H1 (cell line): ENCODE data around the gene CNTROB. TPM values are rescaled to one million over a fixed set of nuclear protein-coding genes. Genes with fewer than 3 reads are reported as not detected.

Source experiments
- CTCF ChIA-PET: fragments of 300-600 bp; sonication (Branson Sonifier 250); formaldehyde crosslinking; loops from one replicate; lab custom pipeline; 2021; ENCODE audit not compliant: partially characterized antibody; lab: Charles Lee
- POLR2A ChIA-PET: fragments of 300-600 bp; sonication (Branson Sonifier 250); formaldehyde crosslinking; loops from one replicate; lab custom pipeline; 2021; ENCODE audit warnings: inconsistent platforms; ENCODE audit not compliant: partially characterized antibody; lab: Charles Lee
- DNase-seq, 2 experiments: peaks; one replicate each; pipeline versions ENCODE4 v3.0.0 to v3.0.0-alpha.2; 2010 to 2022; ENCODE audit warnings: low spot score in 2 of 2, low read depth in 1 of 2, mixed read lengths in 1 of 2
- FAIRE-seq: peaks from 2 replicates; lab custom pipeline; 2011; peaks lifted over from hg19 to GRCh38; lab: Jason Lieb, UNC
- H2AFZ ChIP-seq: 2 replicates; pipeline ENCODE4 v1.8.1; 2012; ENCODE audit warnings: low read length, inconsistent platforms
- H2AK5ac ChIP-seq: 2 replicates; pipeline ENCODE4 v1.6.1; 2013; ENCODE audit warnings: low read depth, low read length
- H2BK120ac ChIP-seq: replicated peaks from 2 replicates; pipeline ENCODE3; 2013; ENCODE audit warnings: low read depth, low read length, inconsistent platforms
- H2BK12ac ChIP-seq: 2 replicates; pipeline ENCODE4 v1.6.1; 2013; ENCODE audit warnings: low read depth, low read length
- H2BK15ac ChIP-seq: 2 replicates; pipeline ENCODE4 v1.6.1; 2013; ENCODE audit warnings: low read length
- H2BK20ac ChIP-seq: 2 replicates; pipeline ENCODE4 v1.6.1; 2013; ENCODE audit warnings: low read length
- H2BK5ac ChIP-seq: 2 replicates; pipeline ENCODE4 v1.6.1; 2013; ENCODE audit warnings: low read depth, low read length
- H3K14ac ChIP-seq: 2 replicates; pipeline ENCODE4 v1.6.1; 2013; ENCODE audit warnings: inconsistent platforms; ENCODE audit not compliant: insufficient read length
- H3K18ac ChIP-seq: 2 replicates; pipeline ENCODE4 v1.6.1; 2013; ENCODE audit warnings: low read length; ENCODE audit errors: extremely low read depth
- H3K23ac ChIP-seq: 2 replicates; pipeline ENCODE4 v1.6.1; 2013; ENCODE audit warnings: inconsistent platforms; ENCODE audit not compliant: insufficient read length
- H3K23me2 ChIP-seq: 2 replicates; pipeline ENCODE4 v1.6.1; 2013; ENCODE audit warnings: low read depth, low read length
- H3K27ac ChIP-seq: 2 replicates; pipeline ENCODE4 v1.6.1; 2011; ENCODE audit warnings: low read depth, low read length, inconsistent platforms
- H3K27me3 ChIP-seq, 4 experiments: replicated peaks in 1 of 4; 1 replicate in 1 of 4; 2 replicates in 3 of 4; pipeline versions ENCODE4 v1.6.1 to v1.8.1; 2011 to 2013; ENCODE audit warnings: low read length in 3 of 4, mild to moderate bottlenecking in 3 of 4, inconsistent platforms in 2 of 4, mixed read lengths in 2 of 4, moderate library complexity in 1 of 4; ENCODE audit not compliant: control insufficient read depth in 3 of 4, insufficient read depth in 3 of 4; ENCODE audit errors: extremely low read depth in 1 of 4
- H3K36me3 ChIP-seq, 4 experiments: 2 replicates each; pipeline versions ENCODE4 v1.6.1 to v1.8.1; 2011 to 2013; ENCODE audit warnings: mild to moderate bottlenecking in 4 of 4, low read length in 3 of 4, moderate library complexity in 2 of 4, control low read depth in 1 of 4, inconsistent platforms in 1 of 4; ENCODE audit not compliant: insufficient read depth in 4 of 4, control insufficient read depth in 2 of 4
- H3K4ac ChIP-seq: replicated peaks from 2 replicates; pipeline ENCODE3; 2013; ENCODE audit warnings: low read length, low read depth, mixed read lengths, inconsistent platforms; ENCODE audit not compliant: insufficient read length
- H3K4me1 ChIP-seq, 4 experiments: replicated peaks in 1 of 4; 1 replicate in 1 of 4; 2 replicates in 3 of 4; pipeline versions ENCODE4 v1.6.1 to v1.8.1; 2011 to 2013; ENCODE audit warnings: low read length in 3 of 4, inconsistent platforms in 2 of 4, mixed read lengths in 1 of 4; ENCODE audit not compliant: insufficient read depth in 4 of 4, control insufficient read depth in 3 of 4
- H3K4me2 ChIP-seq, 2 experiments: 2 replicates each; pipeline versions ENCODE4 v1.6.1 to v1.8.1; 2011 to 2013; ENCODE audit warnings: low read depth in 2 of 2, low read length in 2 of 2, control low read depth in 1 of 2, inconsistent platforms in 1 of 2, mild to moderate bottlenecking in 1 of 2; ENCODE audit not compliant: insufficient read depth in 1 of 2
- H3K4me3 ChIP-seq, 4 experiments: fragments of 200-600, 300-600 bp in 1 of 4; sonication (generic), shearing (Covaris generic), sonication (Bioruptor Twin) in 1 of 4; 2 replicates each; pipeline versions ENCODE4 v1.5.1 to v1.8.1; 2011 to 2016; ENCODE audit warnings: low read length in 4 of 4, low read depth in 3 of 4, control low read depth in 2 of 4, inconsistent platforms in 2 of 4, mild to moderate bottlenecking in 2 of 4, mixed read lengths in 1 of 4, moderate library complexity in 1 of 4; ENCODE audit not compliant: insufficient read depth in 2 of 4; ENCODE audit errors: extremely low read depth in 1 of 4
- H3K56ac ChIP-seq: replicated peaks from 2 replicates; pipeline ENCODE3; 2013; ENCODE audit warnings: low read depth, mild to moderate bottlenecking, mixed read lengths, low read length, inconsistent platforms; ENCODE audit not compliant: insufficient read length
- H3K79me1 ChIP-seq: 2 replicates; pipeline ENCODE4 v1.6.1; 2013; ENCODE audit warnings: low read depth, low read length, control low read depth
- H3K79me2 ChIP-seq, 2 experiments: 2 replicates each; pipeline versions ENCODE4 v1.6.1 to v1.8.1; 2012 to 2013; ENCODE audit warnings: low read length in 2 of 2, mild to moderate bottlenecking in 2 of 2, inconsistent platforms in 1 of 2; ENCODE audit not compliant: insufficient read depth in 2 of 2, control insufficient read depth in 1 of 2
- H3K9ac ChIP-seq, 4 experiments: replicated peaks in 1 of 4; 1 replicate in 1 of 4; 2 replicates in 3 of 4; pipeline versions ENCODE4 v1.6.1 to v1.8.1; 2011 to 2013; ENCODE audit warnings: low read depth in 3 of 4, low read length in 3 of 4, control low read depth in 2 of 4, mild to moderate bottlenecking in 2 of 4, moderate library complexity in 2 of 4, inconsistent platforms in 1 of 4; ENCODE audit errors: extremely low read depth in 1 of 4
- H3K9me3 ChIP-seq, 2 experiments: 2 replicates each; pipeline versions ENCODE4 v1.6.1 to v1.8.1; 2012 to 2013; ENCODE audit warnings: mild to moderate bottlenecking in 2 of 2, moderate library complexity in 2 of 2, control low read depth in 1 of 2, inconsistent platforms in 1 of 2, low read depth in 1 of 2, low read length in 1 of 2, mixed read lengths in 1 of 2; ENCODE audit not compliant: insufficient read depth in 2 of 2
- H4K20me1 ChIP-seq, 2 experiments: replicated peaks in 1 of 2; 2 replicates each; pipeline versions ENCODE3 to v1.8.1; 2011 to 2013; ENCODE audit warnings: inconsistent platforms in 2 of 2, low read length in 2 of 2, mild to moderate bottlenecking in 1 of 2; ENCODE audit not compliant: insufficient read depth in 2 of 2, control insufficient read depth in 1 of 2
- H4K5ac ChIP-seq: 2 replicates; pipeline ENCODE4 v1.6.1; 2013; ENCODE audit warnings: low read length, low read depth, mixed read lengths, inconsistent platforms; ENCODE audit not compliant: insufficient read length
- H4K8ac ChIP-seq: 2 replicates; pipeline ENCODE4 v1.8.0; 2013; ENCODE audit warnings: mild to moderate bottlenecking, moderate library complexity, low read length, inconsistent platforms; ENCODE audit not compliant: insufficient read depth; ENCODE audit errors: extremely low read depth
- H4K91ac ChIP-seq: replicated peaks from 2 replicates; pipeline ENCODE3; 2013; ENCODE audit warnings: low read length, mixed read lengths, inconsistent platforms; ENCODE audit not compliant: insufficient read length
- BRCA1 ChIP-seq: IDR thresholded peaks from 2 replicates; pipeline ENCODE4 v1.6.1; 2012; ENCODE audit warnings: low read depth, low read length, improper control_type of control experiment
- CBX5 ChIP-seq: fragments of 300-800, 300-1000 bp; sonication (generic); IDR thresholded peaks from 2 replicates; pipeline ENCODE4 v1.7.1; 2016; ENCODE audit warnings: antibody characterized with exemption, low read length, low read depth
- CBX8 ChIP-seq: fragments of 300-800, 300-1000 bp; sonication (generic); IDR thresholded peaks from 2 replicates; pipeline ENCODE4 v1.7.1; 2016; ENCODE audit warnings: low read depth, low read length, borderline replicate concordance
- CHD2 ChIP-seq: IDR thresholded peaks from 2 replicates; pipeline ENCODE4 v1.6.1; 2012; ENCODE audit warnings: low read length, improper control_type of control experiment
- CREB1 ChIP-seq: IDR thresholded peaks from 2 replicates; pipeline ENCODE4 v1.6.1; 2012; ENCODE audit warnings: inconsistent platforms
- EZH2 ChIP-seq: fragments of 200-600 bp; sonication (generic); IDR thresholded peaks from 2 replicates; pipeline ENCODE4 v1.7.1; 2012; ENCODE audit warnings: low read depth, mild to moderate bottlenecking, moderate library complexity, low read length, inconsistent platforms; ENCODE audit not compliant: severe bottlenecking
- FOSL1 ChIP-seq: IDR thresholded peaks from 2 replicates; pipeline ENCODE4 v1.6.1; 2011; ENCODE audit warnings: mild to moderate bottlenecking, low read depth, low read length, moderate library complexity; ENCODE audit not compliant: insufficient read depth
- GABPA ChIP-seq: IDR thresholded peaks from 2 replicates; pipeline ENCODE4 v1.6.1; 2011; ENCODE audit warnings: mild to moderate bottlenecking, low read length, moderate library complexity, borderline replicate concordance; ENCODE audit not compliant: insufficient read depth
- JUN ChIP-seq: IDR thresholded peaks from 2 replicates; pipeline ENCODE4 v1.6.1; 2011; ENCODE audit warnings: low read depth, mild to moderate bottlenecking, improper control_type of control experiment, low read length
- JUND ChIP-seq: IDR thresholded peaks from 2 replicates; pipeline ENCODE4 v1.6.1; 2011; ENCODE audit warnings: mild to moderate bottlenecking, improper control_type of control experiment, low read length
- MAFK ChIP-seq: IDR thresholded peaks from 2 replicates; pipeline ENCODE4 v1.6.1; 2012; ENCODE audit warnings: low read depth, mild to moderate bottlenecking, improper control_type of control experiment, low read length
- RBBP5 ChIP-seq: IDR thresholded peaks from 2 replicates; pipeline ENCODE4 v1.7.1; 2012; ENCODE audit warnings: low read depth, mild to moderate bottlenecking, inconsistent platforms, low read length, moderate library complexity, borderline replicate concordance
- SP2 ChIP-seq: IDR thresholded peaks from 2 replicates; pipeline ENCODE4 v1.6.1; 2012; ENCODE audit warnings: mild to moderate bottlenecking, low read length, inconsistent platforms
- TCF12 ChIP-seq: IDR thresholded peaks from 2 replicates; pipeline ENCODE4 v1.6.1; 2011; ENCODE audit warnings: low read depth, mild to moderate bottlenecking, low read length
- TEAD4 ChIP-seq: IDR thresholded peaks from 2 replicates; pipeline ENCODE4 v1.6.1; 2012; ENCODE audit warnings: low read depth, low read length, inconsistent platforms, mixed read lengths
- YY1 ChIP-seq: IDR thresholded peaks from 2 replicates; pipeline ENCODE4 v1.6.1; 2011; ENCODE audit warnings: low read depth, mild to moderate bottlenecking, low read length
- polyA plus RNA-seq, 7 experiments: library from polyadenylated mRNA; depleted of rRNA in 3 of 7; stranded (reverse) in 5 of 7; unstranded in 2 of 7; fragments of >200 nt in 5 of 7; fragments of 200-250 nt in 2 of 7; gene quantifications; 1 replicate in 5 of 7; 2 replicates in 1 of 7; 4 replicates in 1 of 7; pipeline versions ENCODE4 v1.2.1 to v1.2.3, GENCODE V29; 2011 to 2013; ENCODE audit warnings: missing spikeins in 2 of 7, mixed read lengths in 2 of 7
- total RNA-seq: library from RNA; stranded (reverse); fragmentation: NEBNext Ultra II Directional; extraction: Animal tissue kit (Norgen Biotek cat#: 25700); gene quantifications from 2 replicates; pipeline ENCODE4 v1.2.1, GENCODE V29; 2021

Gene CNTROB
- total and polyA plus RNA-seq, 2 of the 8 experiments (the other 6 are each of a cell fraction or from before 2014, with no cell fraction given), result 20.5 to 31.9 TPM

DNA sequence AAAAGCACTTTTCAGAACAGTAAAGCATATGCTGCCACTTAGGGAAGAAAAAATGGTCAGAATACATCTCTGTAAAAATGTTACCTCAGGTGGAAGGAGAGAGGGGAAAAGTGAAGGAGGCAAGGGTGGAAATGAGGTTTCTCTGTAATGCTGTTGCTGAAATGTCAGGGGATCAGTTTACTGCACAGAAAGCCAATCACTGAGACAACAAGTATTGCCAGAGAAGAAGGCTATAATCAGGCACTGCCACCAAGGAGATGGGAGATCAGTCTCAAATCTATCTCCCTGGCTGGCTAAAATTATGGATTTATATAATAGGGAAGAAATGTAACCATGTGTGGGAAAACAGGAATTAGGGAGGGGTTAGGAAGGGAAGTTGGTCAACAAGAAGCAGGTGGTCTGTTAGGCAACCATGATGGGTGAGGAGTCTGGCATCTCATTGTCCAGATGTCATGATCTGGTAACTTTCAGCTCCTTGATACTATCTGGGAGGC, 42.7 kb downstream of the CNTROB start:
- no peak overlapping the region for H3K4me3 ChIP-seq
- H3K4ac ChIP-seq, result no peak overlapping the region
- no peak for DNase-seq
- ChIA-PET POLR2A (no interaction called here), CTCF (interaction anchor here (1.0 to 7.1 kb wide), 6 partner anchors 11 to 82 kb away, joined by 3 to 104 read pairs (median 4); no protein-coding TSS in a partner anchor)
- H2BK20ac ChIP-seq, result no peak overlapping the region
- no peak overlapping the region for H3K14ac ChIP-seq
- no peak overlapping the region for H2BK5ac ChIP-seq
- no peak overlapping the region for H2AFZ ChIP-seq
- H3K9ac ChIP-seq, result no peak overlapping the region
- H3K27ac ChIP-seq, result no peak overlapping the region
- H3K56ac ChIP-seq, result no peak overlapping the region
- no peak overlapping the region for H3K23ac ChIP-seq
- H3K4me1 ChIP-seq, result no peaks in the 10 kb centered on the region
- no peaks in the 10 kb centered on the region for H3K36me3 ChIP-seq
- no peak overlapping the region for H2AK5ac ChIP-seq
- no peak overlapping the region for H4K5ac ChIP-seq
- H3K79me1 ChIP-seq, result no peaks in the 10 kb centered on the region
- no peaks in the 10 kb centered on the region for H3K27me3 ChIP-seq
- no peak for TF ChIP-seq BRCA1
- TF ChIP-seq JUN, result no peak
- no peak for TF ChIP-seq GABPA
- no peak for TF ChIP-seq CBX8
- no peak for TF ChIP-seq YY1
- no peak for TF ChIP-seq TCF12
- TF ChIP-seq CBX5, result no peak
- no peak for TF ChIP-seq CREB1
- no peak for TF ChIP-seq FOSL1
- no peak for TF ChIP-seq MAFK
- no peak for TF ChIP-seq TEAD4
- no peak for TF ChIP-seq SP2
- no peak for TF ChIP-seq RBBP5
- TF ChIP-seq CHD2, result no peak
- TF ChIP-seq JUND, result no peak
- TF ChIP-seq EZH2, result no peak
- no peak overlapping the region for H3K4me2 ChIP-seq
- no peak overlapping the region for H2BK15ac ChIP-seq
- no peak for FAIRE-seq
- H3K18ac ChIP-seq, result no peak overlapping the region
- no peak overlapping the region for H4K91ac ChIP-seq
- peaks cover 8% of the 10 kb centered on the region in 2 experiments; a peak in 3 of 4 replicates for H3K9me3 ChIP-seq
- no peaks in the 10 kb centered on the region for H4K20me1 ChIP-seq
- H4K8ac ChIP-seq, result no peak overlapping the region
- H2BK120ac ChIP-seq, result no peak overlapping the region
- H2BK12ac ChIP-seq, result no peak overlapping the region
- no peaks in the 10 kb centered on the region for H3K79me2 ChIP-seq
- H3K23me2 ChIP-seq, result no peaks in the 10 kb centered on the region
